HG02642 (cell line): Measurements from ENCODE around the gene KCTD13.
"Not testable (repeated sequence)": the region's sequence is repeated elsewhere in the genome, so short reads cannot be mapped to it uniquely, and the experiment has no call there.

Experiments
- ATAC-seq: cut with Tn5 transposase; IDR thresholded peaks from one replicate; pipeline ENCODE4 v1.9.1; 2021; ENCODE audit warnings: mild to moderate bottlenecking; ENCODE audit not compliant: unreplicated experiment, poor library complexity

Gene KCTD13

DNA sequence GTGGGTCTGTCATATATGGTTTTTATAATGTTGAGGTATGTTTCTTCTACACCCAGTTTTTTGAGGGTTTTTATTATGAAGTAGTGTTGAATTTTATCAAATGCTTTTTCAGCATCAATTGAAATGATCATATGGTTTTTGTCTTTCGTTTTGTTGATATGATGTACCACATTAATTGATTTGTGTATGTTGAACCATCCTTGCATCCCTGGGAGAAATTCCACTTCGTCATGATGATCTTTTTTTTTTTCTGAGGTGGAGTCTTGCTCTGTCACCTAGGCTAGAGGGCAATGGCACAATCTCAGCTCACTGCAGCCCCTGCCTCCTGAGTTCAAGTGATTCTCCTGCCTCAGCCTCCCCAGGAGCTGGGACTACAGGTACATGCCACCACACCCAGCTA is 21.9 kb upstream of the KCTD13 start:
- no peak for ATAC-seq

- ATAC-seq: no peak
Observed at GRCh38 chr16:29943846-29944799, 18.1 kb upstream of the KCTD13 start.

DNA sequence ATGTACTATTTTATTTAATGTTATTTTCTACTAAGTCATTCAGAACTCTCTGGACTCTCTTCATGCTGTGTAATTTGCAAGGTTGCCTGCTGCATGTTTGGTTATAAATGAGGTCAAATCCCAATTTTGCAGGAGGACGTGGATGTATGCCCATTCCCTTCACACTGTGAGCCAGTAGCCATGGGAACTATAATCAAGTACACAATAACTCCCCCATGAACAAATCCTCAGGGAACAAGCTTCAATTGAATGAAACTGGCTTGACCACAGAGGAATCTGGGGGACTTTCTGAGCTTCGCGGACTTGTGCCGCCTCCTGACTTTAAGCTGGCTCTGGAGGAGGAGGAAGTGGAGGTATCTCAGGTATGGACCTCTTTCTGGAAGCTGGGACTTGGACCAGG is 14.6 kb upstream of the KCTD13 start:
- no peak for ATAC-seq

- ATAC-seq: not testable (repeated sequence)
Observed at GRCh38 chr16:29931750-29932149, 5.7 kb upstream of the KCTD13 start.

GRCh38 chr16:29927070-29927905 is 1.3 kb upstream of the KCTD13 start:
- ATAC-seq: no peak

DNA sequence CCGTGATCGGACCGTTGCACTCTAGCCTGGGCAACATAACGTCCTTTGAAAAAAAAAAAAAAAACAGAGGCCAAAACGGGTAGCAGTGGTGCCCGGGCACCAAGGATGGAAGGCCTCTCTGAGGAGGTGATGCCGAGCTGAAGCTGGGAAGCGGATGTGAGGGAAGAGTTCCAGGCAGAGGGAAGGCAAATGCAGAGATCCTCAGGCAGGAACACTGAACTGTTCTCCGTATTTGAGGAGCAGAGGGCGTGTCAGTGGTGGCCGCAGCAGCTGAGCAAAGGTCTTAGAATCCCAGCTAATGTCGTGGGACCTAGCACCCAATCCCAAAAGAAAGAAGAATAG is 656 bp upstream of the KCTD13 start:
- ATAC-seq: peak; percentile 1

DNA sequence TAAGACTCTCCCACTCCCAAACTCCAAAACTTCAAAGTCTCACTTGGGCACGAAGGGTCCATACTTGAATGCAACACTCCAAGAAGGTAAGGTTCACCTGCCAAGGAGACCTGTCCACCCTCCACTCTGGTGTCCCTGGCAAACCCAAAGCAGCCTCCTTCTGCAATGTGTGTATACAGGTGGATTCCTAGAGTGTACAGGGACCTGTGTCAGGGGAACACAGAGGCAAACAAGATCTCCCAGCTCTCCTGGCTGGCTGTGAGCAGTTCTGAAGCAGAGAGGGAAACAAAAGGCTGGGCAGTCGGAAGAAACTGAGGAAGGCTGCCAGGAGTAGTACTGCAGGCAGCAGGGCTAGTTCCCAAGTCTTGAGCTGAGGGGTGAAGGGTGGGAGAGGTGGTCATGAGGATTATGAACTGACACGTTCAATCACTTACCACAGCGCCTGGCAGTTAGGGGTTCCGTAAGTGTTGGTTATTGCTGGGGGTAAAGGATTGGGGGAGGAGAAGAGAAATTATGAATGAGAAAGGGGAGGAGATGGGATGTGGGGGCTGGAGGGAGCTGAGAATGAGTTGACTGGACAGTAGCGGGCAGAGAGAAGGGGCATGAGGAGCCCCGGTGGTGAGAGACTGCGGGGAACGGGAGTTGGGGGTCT is 795 bp downstream of the KCTD13 start:
- ATAC-seq: no peak

- ATAC-seq: no peak
Observed at GRCh38 chr16:29922986-29923501, 3.0 kb downstream of the KCTD13 start.

DNA sequence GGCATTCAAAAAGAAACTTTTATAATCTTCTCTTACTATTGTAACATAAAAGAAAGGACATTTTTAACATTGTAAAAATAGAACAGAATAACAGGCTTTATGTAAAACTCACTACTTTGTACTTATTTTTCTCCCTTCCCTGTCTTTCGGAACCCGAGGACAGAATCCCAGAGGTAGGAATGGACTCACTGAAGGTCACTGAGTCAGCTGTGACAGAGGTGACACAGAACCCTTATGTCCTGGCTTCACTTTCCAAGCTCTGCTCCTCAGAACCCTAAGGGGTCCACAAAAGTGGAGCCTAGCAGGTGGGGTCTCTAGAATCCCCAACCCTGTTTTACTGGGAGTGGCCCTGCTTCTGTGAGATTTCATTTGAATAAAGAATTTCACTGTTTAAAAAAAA is 3.7 kb downstream of the KCTD13 start:
- ATAC-seq: no peak

GRCh38 chr16:29921034-29921385 is 5.0 kb downstream of the KCTD13 start:
- no peak for ATAC-seq

DNA sequence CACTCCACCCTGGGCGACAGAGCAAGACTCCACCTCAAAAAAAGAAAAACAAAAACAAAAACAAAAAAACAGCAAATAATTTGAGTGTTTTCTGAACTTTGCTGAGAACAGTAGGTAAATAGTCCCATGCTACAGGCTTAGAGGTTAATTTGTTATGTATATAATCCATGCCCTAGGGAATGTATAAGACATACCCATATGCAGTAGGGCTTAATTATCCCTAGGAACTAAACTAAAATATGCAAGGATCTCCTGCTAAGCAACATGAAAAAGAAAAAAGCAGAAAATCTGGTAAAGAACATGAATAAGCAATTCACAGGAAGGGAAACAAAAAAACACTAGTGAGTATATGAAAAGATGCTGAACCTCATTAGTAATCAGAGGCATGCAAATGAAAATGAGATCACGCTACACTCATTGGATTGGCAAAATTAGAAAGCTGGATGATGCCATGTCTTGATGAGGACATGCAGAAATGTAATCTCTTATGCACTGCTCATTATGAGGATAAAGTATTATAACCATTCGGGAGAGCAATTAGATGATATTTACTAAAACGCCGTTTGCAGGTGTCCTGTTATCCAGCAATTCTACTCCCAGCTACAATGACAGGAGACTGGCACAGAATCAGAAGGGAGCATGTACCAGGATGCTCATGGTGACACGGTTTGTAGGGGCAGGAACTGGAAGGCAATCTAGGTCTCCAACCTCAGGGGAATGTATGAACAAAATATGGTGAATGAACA is 5.6 kb downstream of the KCTD13 start:
- ATAC-seq: no peak

- no peak for ATAC-seq
Observed at GRCh38 chr16:29916979-29917378, 9.0 kb downstream of the KCTD13 start.

DNA sequence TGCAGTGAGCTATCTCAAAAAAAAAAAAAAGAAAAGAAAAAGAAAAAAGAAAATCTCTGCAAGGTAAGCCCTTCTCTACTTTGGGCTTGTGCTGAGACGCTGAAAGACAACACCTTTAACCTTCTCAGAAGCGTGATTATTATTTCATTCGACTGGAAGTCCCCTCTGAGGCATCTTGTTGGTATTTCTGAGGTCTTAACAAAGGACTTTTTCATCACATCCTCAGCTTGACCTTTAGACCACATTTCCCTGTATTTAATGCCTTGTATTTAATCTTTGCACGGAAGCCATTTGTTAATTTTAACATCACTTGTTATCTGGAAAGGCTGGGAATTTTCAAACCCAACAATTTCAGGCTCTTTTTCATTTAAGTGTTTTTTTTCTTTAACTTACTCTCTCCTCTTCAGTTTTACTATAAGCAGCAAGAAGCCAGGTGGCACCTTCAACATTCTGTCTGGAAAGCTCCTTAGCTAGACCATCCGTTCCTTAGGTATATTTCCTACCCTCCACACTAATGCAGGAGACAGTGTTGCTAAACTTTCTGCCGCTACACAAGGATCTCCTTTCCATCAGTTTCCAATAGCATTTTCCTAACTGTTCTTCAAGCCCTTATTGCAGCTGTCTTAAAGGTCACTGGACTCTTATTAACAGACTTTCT is 10.3 kb downstream of the KCTD13 start:
- no peak for ATAC-seq

DNA sequence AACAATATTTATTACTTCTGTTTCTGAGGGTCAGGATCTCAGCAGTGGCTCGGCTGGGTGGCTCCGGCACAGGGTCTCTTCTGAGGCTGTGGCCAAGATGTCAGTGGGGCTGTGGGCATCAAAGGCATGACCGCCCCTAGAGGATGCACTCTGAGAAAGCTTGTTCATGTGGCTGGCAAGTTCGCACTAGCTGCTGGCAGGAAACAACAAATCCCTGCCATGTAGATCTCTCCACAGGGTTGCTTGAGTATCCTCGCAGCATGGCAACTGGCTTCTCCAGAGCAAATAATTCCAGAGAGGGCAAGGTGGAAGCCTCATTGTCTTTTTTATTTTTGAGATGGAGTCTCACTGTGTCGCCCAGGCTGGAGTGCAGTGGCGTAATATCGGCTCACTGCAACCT is 12.5 kb downstream of the KCTD13 start:
- no peak for ATAC-seq

DNA sequence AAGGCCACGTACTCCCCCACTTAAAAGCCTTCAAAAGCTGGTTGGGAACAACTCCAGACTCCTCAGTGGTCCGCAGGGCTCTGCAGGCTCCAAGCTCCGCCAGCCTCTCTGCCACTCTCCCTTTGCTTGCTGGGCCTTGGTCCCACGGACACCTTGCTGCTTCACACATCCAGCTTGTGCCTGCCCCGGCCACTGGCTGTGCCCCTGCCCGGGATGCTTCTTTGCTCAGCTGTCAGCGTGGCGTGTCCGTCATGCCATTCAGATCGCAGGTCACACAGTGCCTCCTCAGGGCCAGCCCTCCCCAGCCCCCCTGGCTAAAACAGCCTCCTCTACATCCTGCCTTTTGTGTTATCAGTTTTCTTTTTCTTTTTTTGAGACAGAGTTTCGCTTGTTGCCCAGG is 13.9 kb downstream of the KCTD13 start:
- ATAC-seq: no peak

- ATAC-seq: no peak
Observed at GRCh38 chr16:29911676-29912010, 14.4 kb downstream of the KCTD13 start.

- ATAC-seq: no peak
Observed at GRCh38 chr16:29910819-29911675, 15.0 kb downstream of the KCTD13 start.

DNA sequence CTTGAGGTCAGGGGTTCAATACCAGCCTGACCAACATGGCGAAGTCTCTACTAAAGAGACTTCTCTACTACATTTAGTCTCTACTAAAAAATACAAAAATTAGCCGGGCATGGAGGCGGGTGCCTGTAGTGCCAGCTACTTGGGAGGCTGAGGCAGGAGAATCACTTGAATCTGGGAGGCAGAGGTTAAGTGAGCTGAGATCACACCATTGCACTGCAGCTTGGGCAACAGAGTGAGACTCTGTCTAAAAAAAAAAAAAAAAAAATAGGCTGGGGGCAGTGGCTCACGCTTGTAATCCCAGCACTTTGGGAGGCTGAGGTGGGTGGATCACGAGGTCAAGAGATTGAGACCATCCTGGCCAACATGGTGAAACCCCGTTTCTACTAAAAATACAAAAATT is 16.2 kb downstream of the KCTD13 start:
- ATAC-seq: not testable (repeated sequence)

DNA sequence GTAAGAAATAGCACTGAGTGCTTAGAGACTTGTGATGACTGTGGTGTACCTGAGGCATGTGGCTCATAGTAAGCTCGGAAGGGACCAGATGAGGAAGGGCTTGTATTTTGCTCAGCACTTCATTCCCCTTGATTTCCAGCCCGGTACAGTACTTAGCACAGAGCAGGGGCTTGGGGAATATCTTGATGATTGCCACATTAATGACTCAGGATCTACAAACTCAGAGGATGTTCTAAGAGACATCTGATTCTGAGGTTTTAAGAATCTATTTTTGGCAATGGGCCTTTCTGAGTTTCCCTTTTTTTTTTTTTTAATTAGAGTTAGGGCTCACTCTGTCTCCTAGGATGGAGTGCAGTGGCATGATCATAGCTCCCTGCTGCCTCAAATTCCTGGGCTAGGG is 16.6 kb downstream of the KCTD13 start:
- no peak for ATAC-seq
